Effector memory CD4-positive, alpha-beta T cell (primary cell): ENCODE data around the gene TNFSF15.

Source experiments
- DNase-seq, 3 donors: peaks; one replicate each; pipeline ENCODE4 v3.0.0-alpha.2; 2020
- H3K27ac ChIP-seq: 2 replicates; pipeline ENCODE4 v1.7.0; 2013; ENCODE audit warnings: mild to moderate bottlenecking, low read length, moderate library complexity; ENCODE audit not compliant: insufficient read depth, poor library complexity, severe bottlenecking
- H3K27me3 ChIP-seq: replicated peaks from 2 replicates; pipeline ENCODE4 v1.7.0; 2013; ENCODE audit warnings: mild to moderate bottlenecking, low read length; ENCODE audit not compliant: insufficient read depth, control insufficient read depth, poor library complexity, severe bottlenecking
- H3K36me3 ChIP-seq: 2 replicates; pipeline ENCODE4 v1.7.0; 2013; ENCODE audit warnings: mild to moderate bottlenecking, low read length, moderate library complexity; ENCODE audit not compliant: control insufficient read depth, insufficient read depth
- H3K4me1 ChIP-seq: 2 replicates; pipeline ENCODE4 v1.7.0; 2013; ENCODE audit warnings: low read length, mild to moderate bottlenecking; ENCODE audit not compliant: control insufficient read depth, insufficient read depth, poor library complexity, severe bottlenecking
- H3K4me3 ChIP-seq: 2 replicates; pipeline ENCODE4 v1.7.0; 2013; ENCODE audit warnings: low read length, low read depth, mild to moderate bottlenecking; ENCODE audit not compliant: insufficient read depth, poor library complexity, severe bottlenecking
- H3K9me3 ChIP-seq: 2 replicates; pipeline ENCODE4 v1.7.0; 2013; ENCODE audit warnings: mild to moderate bottlenecking, low read length, moderate library complexity; ENCODE audit not compliant: control insufficient read depth

The TNFSF15 gene

GRCh38 chr9:114825126-114825795, 19.4 kb upstream of the TNFSF15 start:
- H3K27ac ChIP-seq, result no peak overlapping the region
- no peaks in the 10 kb centered on the region for H3K27me3 ChIP-seq
- DNase-seq, result no peak

GRCh38 chr9:114824110-114824509, 18.3 kb upstream of the TNFSF15 start:
- H3K36me3 ChIP-seq, result no peaks in the 10 kb centered on the region
- H3K27ac ChIP-seq, result no peak overlapping the region
- H3K27me3 ChIP-seq, result no peaks in the 10 kb centered on the region
- no peak overlapping the region for H3K4me3 ChIP-seq
- no peaks in the 10 kb centered on the region for H3K9me3 ChIP-seq
- H3K4me1 ChIP-seq, result no peaks in the 10 kb centered on the region
- no peak for DNase-seq

More at GRCh38 chr9:114825126-114825795, 19.4 kb upstream of the TNFSF15 start:
- no peaks in the 10 kb centered on the region for H3K36me3 ChIP-seq
- no peaks in the 10 kb centered on the region for H3K9me3 ChIP-seq
- no peak overlapping the region for H3K4me3 ChIP-seq
- no peaks in the 10 kb centered on the region for H3K4me1 ChIP-seq

- Histone ChIP-seq H3K27ac (no peak overlapping the region), H3K36me3 (no peaks in the 10 kb centered on the region), H3K27me3 (no peaks in the 10 kb centered on the region), H3K9me3 (no peaks in the 10 kb centered on the region), H3K4me1 (no peaks in the 10 kb centered on the region), H3K4me3 (no peak overlapping the region)
- DNase-seq, result no peak
Measured at GRCh38 chr9:114823441-114823840, 17.6 kb upstream of the TNFSF15 start.

GRCh38 chr9:114822708-114823107, 16.9 kb upstream of the TNFSF15 start:
- H3K36me3 ChIP-seq, result no peaks in the 10 kb centered on the region
- H3K27me3 ChIP-seq, result no peaks in the 10 kb centered on the region
- H3K27ac ChIP-seq, result no peak overlapping the region
- H3K4me1 ChIP-seq, result no peaks in the 10 kb centered on the region
- no peak overlapping the region for H3K4me3 ChIP-seq
- no peak for DNase-seq
- no peaks in the 10 kb centered on the region for H3K9me3 ChIP-seq

GRCh38 chr9:114820776-114821501, 15.1 kb upstream of the TNFSF15 start:
- no peaks in the 10 kb centered on the region for H3K27me3 ChIP-seq
- DNase-seq, result no peak
- H3K4me3 ChIP-seq, result no peak overlapping the region
- H3K9me3 ChIP-seq, result no peaks in the 10 kb centered on the region
- H3K27ac ChIP-seq, result no peak overlapping the region
- H3K36me3 ChIP-seq, result no peaks in the 10 kb centered on the region
- H3K4me1 ChIP-seq, result no peaks in the 10 kb centered on the region

GRCh38 chr9:114818178-114818577, 12.3 kb upstream of the TNFSF15 start:
- no peak overlapping the region for H3K4me3 ChIP-seq

GRCh38 chr9:114813717-114814418, 8.0 kb upstream of the TNFSF15 start:
- Histone ChIP-seq H3K27me3 (no peaks in the 10 kb centered on the region), H3K9me3 (no peaks in the 10 kb centered on the region), H3K36me3 (no peaks in the 10 kb centered on the region), H3K4me3 (no peak overlapping the region), H3K4me1 (no peaks in the 10 kb centered on the region), H3K27ac (no peak overlapping the region)
- DNase-seq, result no peak

More at GRCh38 chr9:114818178-114818577, 12.3 kb upstream of the TNFSF15 start:
- H3K4me1 ChIP-seq, result no peaks in the 10 kb centered on the region
- no peaks in the 10 kb centered on the region for H3K36me3 ChIP-seq
- H3K9me3 ChIP-seq, result no peaks in the 10 kb centered on the region
- H3K27ac ChIP-seq, result no peak overlapping the region
- no peaks in the 10 kb centered on the region for H3K27me3 ChIP-seq
- DNase-seq, result no peak

GRCh38 chr9:114811966-114812636, 6.3 kb upstream of the TNFSF15 start:
- H3K27me3 ChIP-seq, result no peaks in the 10 kb centered on the region
- DNase-seq, result no peak
- no peaks in the 10 kb centered on the region for H3K36me3 ChIP-seq
- no peak overlapping the region for H3K27ac ChIP-seq
- no peaks in the 10 kb centered on the region for H3K4me1 ChIP-seq
- no peak overlapping the region for H3K4me3 ChIP-seq
- no peaks in the 10 kb centered on the region for H3K9me3 ChIP-seq

GRCh38 chr9:114811301-114811700, 5.5 kb upstream of the TNFSF15 start:
- no peak for DNase-seq
- Histone ChIP-seq H3K36me3 (no peaks in the 10 kb centered on the region), H3K27me3 (no peaks in the 10 kb centered on the region), H3K4me3 (no peak overlapping the region), H3K27ac (no peak overlapping the region), H3K9me3 (no peaks in the 10 kb centered on the region), H3K4me1 (peaks cover 3% of the 10 kb centered on the region)
